Measurements from ENCODE around the gene SCLY. TPM values are rescaled to one million over a fixed set of nuclear protein-coding genes. Genes with fewer than 3 reads are reported as not detected.

The SCLY gene
- total and polyA plus RNA-seq, 2 donors (not counting 1 experiment from before 2014, with no cell fraction given) = 5.3 to 16.5 TPM

- no peak for TF ChIP-seq CTCF (conservative IDR thresholded peaks at IDR 0.05 in 1 of 2, IDR thresholded peaks at IDR 0.05 in 1 of 2; ENCODE audit: low read depth in 1 of 2, low read length in 2 of 2)
- no peak for TF ChIP-seq EZH2 (IDR thresholded peaks at IDR 0.05; ENCODE audit: low read length, missing control alignments)
- H3K4me3 ChIP-seq (replicated peaks in 1 of 4; ENCODE audit: control extremely low read depth in 1 of 4, insufficient read depth in 1 of 4, low read depth in 3 of 4, low read length in 4 of 4) = no peak overlapping the region
- no peaks in the 10 kb centered on the region for H3K36me3 ChIP-seq (ENCODE audit: control insufficient read depth, insufficient read depth, low read length)
- no peak overlapping the region for H3K9ac ChIP-seq (ENCODE audit: insufficient read depth, low read length)
- no peaks in the 10 kb centered on the region for H4K20me1 ChIP-seq (ENCODE audit: control insufficient read depth, extremely low read depth, insufficient read depth, low read length)
- H3K27me3 ChIP-seq (ENCODE audit: control insufficient read depth, insufficient read depth, low read length) = peaks cover 9% of the 10 kb centered on the region
- no peak for DNase-seq (ENCODE audit: low read depth in 2 of 2)
- no peak overlapping the region for H3K4me2 ChIP-seq (ENCODE audit: extremely low read depth, insufficient read depth, low read length)
- H3K27ac ChIP-seq (ENCODE audit: insufficient read depth, low read length) = no peak overlapping the region
- no peaks in the 10 kb centered on the region for H3K79me2 ChIP-seq (ENCODE audit: control insufficient read depth, insufficient read depth, low read length)
- H2AFZ ChIP-seq (ENCODE audit: low read length) = no peak overlapping the region
- H3K4me1 ChIP-seq (ENCODE audit: control insufficient read depth, extremely low read depth, insufficient read depth, low read length) = peaks cover 4% of the 10 kb centered on the region
- no peaks in the 10 kb centered on the region for H3K9me3 ChIP-seq (ENCODE audit: control insufficient read depth, insufficient read depth, low read depth, low read length)
Observed at GRCh38 chr2:238122287-238123217, 61.8 kb downstream of the SCLY start.

GRCh38 chr2:238123218-238123971 is 62.6 kb downstream of the SCLY start:
- Histone ChIP-seq H3K36me3 (ENCODE audit: control insufficient read depth, insufficient read depth, low read length) (no peaks in the 10 kb centered on the region), H3K4me1 (ENCODE audit: control insufficient read depth, extremely low read depth, insufficient read depth, low read length) (peaks cover 4% of the 10 kb centered on the region), H2AFZ (ENCODE audit: low read length) (no peak overlapping the region), H3K27ac (ENCODE audit: insufficient read depth, low read length) (no peak overlapping the region), H3K9me3 (ENCODE audit: control insufficient read depth, insufficient read depth, low read depth, low read length) (no peaks in the 10 kb centered on the region), H4K20me1 (ENCODE audit: control insufficient read depth, extremely low read depth, insufficient read depth, low read length) (no peaks in the 10 kb centered on the region), H3K9ac (ENCODE audit: insufficient read depth, low read length) (no peak overlapping the region), H3K4me2 (ENCODE audit: extremely low read depth, insufficient read depth, low read length) (no peak overlapping the region), H3K27me3 (ENCODE audit: control insufficient read depth, insufficient read depth, low read length) (peaks cover 7% of the 10 kb centered on the region), H3K4me3 (replicated peaks in 1 of 4; ENCODE audit: control extremely low read depth in 1 of 4, insufficient read depth in 1 of 4, low read depth in 3 of 4, low read length in 4 of 4) (no peak overlapping the region), H3K79me2 (ENCODE audit: control insufficient read depth, insufficient read depth, low read length) (no peaks in the 10 kb centered on the region)
- no peak for TF ChIP-seq CTCF (conservative IDR thresholded peaks at IDR 0.05 in 1 of 2, IDR thresholded peaks at IDR 0.05 in 1 of 2; ENCODE audit: low read depth in 1 of 2, low read length in 2 of 2)
- DNase-seq (ENCODE audit: low read depth in 2 of 2) = no peak

- no peak for TF ChIP-seq EZH2 (IDR thresholded peaks at IDR 0.05; ENCODE audit: low read length, missing control alignments)
- TF ChIP-seq CTCF (conservative IDR thresholded peaks at IDR 0.05 in 1 of 2, IDR thresholded peaks at IDR 0.05 in 1 of 2; ENCODE audit: low read depth in 1 of 2, low read length in 2 of 2) = no peak
- H3K4me3 ChIP-seq (replicated peaks in 1 of 4; ENCODE audit: control extremely low read depth in 1 of 4, insufficient read depth in 1 of 4, low read depth in 3 of 4, low read length in 4 of 4) = no peak overlapping the region
Observed at GRCh38 chr2:238123991-238124470, 63.2 kb downstream of the SCLY start.

More at GRCh38 chr2:238123991-238124470, 63.2 kb downstream of the SCLY start:
- no peaks in the 10 kb centered on the region for H4K20me1 ChIP-seq (ENCODE audit: control insufficient read depth, extremely low read depth, insufficient read depth, low read length)
- no peak overlapping the region for H3K27ac ChIP-seq (ENCODE audit: insufficient read depth, low read length)
- no peaks in the 10 kb centered on the region for H3K79me2 ChIP-seq (ENCODE audit: control insufficient read depth, insufficient read depth, low read length)
- H3K9me3 ChIP-seq (ENCODE audit: control insufficient read depth, insufficient read depth, low read depth, low read length) = no peaks in the 10 kb centered on the region
- no peaks in the 10 kb centered on the region for H3K36me3 ChIP-seq (ENCODE audit: control insufficient read depth, insufficient read depth, low read length)
- H3K9ac ChIP-seq (ENCODE audit: insufficient read depth, low read length) = no peak overlapping the region
- no peak overlapping the region for H2AFZ ChIP-seq (ENCODE audit: low read length)
- H3K4me1 ChIP-seq (ENCODE audit: control insufficient read depth, extremely low read depth, insufficient read depth, low read length) = peaks cover 4% of the 10 kb centered on the region
- H3K4me2 ChIP-seq (ENCODE audit: extremely low read depth, insufficient read depth, low read length) = no peak overlapping the region
- H3K27me3 ChIP-seq (ENCODE audit: control insufficient read depth, insufficient read depth, low read length) = peaks cover 7% of the 10 kb centered on the region
- no peak for DNase-seq (ENCODE audit: low read depth in 2 of 2)
